Psoas muscle (tissue), 8 donors: Measurements from ENCODE around the gene PHAF1. TPM values are rescaled to one million over a fixed set of nuclear protein-coding genes. Genes with fewer than 3 reads are reported as not detected.

Experiments used
- ATAC-seq, 4 donors: fragments of 200-7000 bp; cut with Tn5 transposase; one replicate each; pipeline ENCODE4 v1.9.1; 2020; ENCODE audit warnings: moderate library complexity in 3 of 4, mild to moderate bottlenecking in 2 of 4
- DNase-seq, 2 donors: peaks; one replicate each; pipeline ENCODE4 v3.0.0-alpha.2; 2020
- H3K27ac ChIP-seq: fragments of 200-600 bp; one replicate; pipeline ENCODE4 v1.8.0; 2022
- H3K27me3 ChIP-seq, 3 donors: fragments of 200-600 bp in 1 of 3; one replicate each; pipeline versions ENCODE4 v1.6.1 to v1.8.0; 2013 to 2022; ENCODE audit warnings: low read length in 2 of 3, mild to moderate bottlenecking in 2 of 3, moderate library complexity in 1 of 3; ENCODE audit not compliant: insufficient read depth in 3 of 3
- H3K36me3 ChIP-seq, 2 donors: fragments of 200-600 bp in 1 of 2; one replicate each; pipeline versions ENCODE4 v1.6.1 to v1.8.0; 2013 to 2022; ENCODE audit warnings: low read depth in 1 of 2, mild to moderate bottlenecking in 1 of 2, moderate library complexity in 1 of 2; ENCODE audit not compliant: insufficient read depth in 1 of 2
- H3K4me1 ChIP-seq: fragments of 200-600 bp; one replicate; pipeline ENCODE4 v1.8.0; 2022
- H3K4me3 ChIP-seq: fragments of 200-600 bp; one replicate; pipeline ENCODE4 v1.8.0; 2022; ENCODE audit warnings: mild to moderate bottlenecking
- H3K9me3 ChIP-seq: fragments of 200-600 bp; one replicate; pipeline ENCODE4 v1.8.0; 2022
- CTCF ChIP-seq: fragments of 200-600 bp; IDR thresholded peaks from one replicate; pipeline ENCODE4 v1.8.0; 2022; ENCODE audit warnings: antibody characterized with exemption
- WGBS, 3 donors: extraction: QIAGEN DNeasy Blood & Tissue Kit; methylation state at CpG; one replicate each; pipeline versions ENCODE4 v1.1.6 to v1.1.7; 2013; 5-methylcytosine and 5-hydroxymethylcytosine counted together
- intact Hi-C, 2 donors: fragments of 100-400 bp; cut with DNase I; formaldehyde crosslinking; loops; one replicate each; pipeline versions ENCODE4 v1.11.0 to v1.14.2; 2022
- polyA plus RNA-seq, 3 donors: library from polyadenylated mRNA; stranded (reverse); fragments of 200-250 nt; gene quantifications; one replicate each; pipeline ENCODE4 v1.2.3, GENCODE V29; 2013
- total RNA-seq, 4 donors: library from RNA; stranded (reverse); fragmentation: NEBNext Ultra II Directional in 2 of 4; extraction: Animal tissue kit (Norgen Biotek cat#: 25700) in 2 of 4; gene quantifications; one replicate each; pipeline versions ENCODE4 v1.2.1 to v1.2.4, GENCODE V29; 2021 to 2023
- donor health status: healthy with polysubstance abuse.
- donor health status: DM: no; HTN: no; CAD: no; lungs with moderate emphysema.
- donor health status: Bipolar disorder and iron deficiency.
- donor health status: healthy.
- donor health status: DM: yes; HTN: yes; CAD: no.
- donor health status: DM: no; HTN: no; CAD: no.
- donor health status: DM: no; HTN: no; CAD: no.
- donor health status: DM: yes; HTN: yes; CAD: no.

PHAF1 gene
- total and polyA plus RNA-seq, 7 donors = 12.2 to 60.4 (median 15.4) TPM

- no peak for DNase-seq
- Histone ChIP-seq H3K27me3 (no peaks in the 10 kb centered on the region), H3K9me3 (no peaks in the 10 kb centered on the region), H3K4me3 (peak overlapping the region; percentile 73), H3K27ac (peak overlapping the region; percentile 97), H3K36me3 (peaks cover 0 to 30% of the 10 kb centered on the region in 2 donors), H3K4me1 (peaks cover 49% of the 10 kb centered on the region)
- TF ChIP-seq CTCF = no peak
- peak; percentile 9 to 37 (median 24) for ATAC-seq
- intact Hi-C loops = no loop called here
- 12 to 20% (median 19%) methylated on average over 13 to 14 of the region's 14 CpGs for WGBS, 3 donors
Observed at GRCh38 chr16:67170949-67171649, 61.4 kb downstream of the PHAF1 start.

- H3K27me3 ChIP-seq = no peaks in the 10 kb centered on the region
- ATAC-seq (no peak), DNase-seq (no peak)
- 71 to 83% (median 82%) methylated on average over 1 of the region's 1 CpG for whole genome bisulfite sequencing, 3 donors
- peaks cover 59% of the 10 kb centered on the region for H3K4me1 ChIP-seq
- TF ChIP-seq CTCF = no peak
- intact Hi-C loops = no loop called here
- no peaks in the 10 kb centered on the region for H3K9me3 ChIP-seq
- H3K27ac ChIP-seq = peak overlapping the region; percentile 97
- H3K36me3 ChIP-seq = peaks cover 0 to 15% of the 10 kb centered on the region in 2 donors
- peak overlapping the region; percentile 67 for H3K4me3 ChIP-seq
Observed at GRCh38 chr16:67173323-67173722, 63.6 kb downstream of the PHAF1 start.

- Histone ChIP-seq H3K27ac (peak overlapping the region; percentile 97), H3K9me3 (no peaks in the 10 kb centered on the region), H3K36me3 (peaks cover 0 to 12% of the 10 kb centered on the region in 2 donors), H3K27me3 (no peaks in the 10 kb centered on the region), H3K4me3 (peak overlapping the region; percentile 67), H3K4me1 (peaks cover 57% of the 10 kb centered on the region)
- intact Hi-C loops = no loop called here
- DNase-seq = peak; percentile 91 to 95
- peak; percentile 68 to 70 (median 68) for ATAC-seq
- 1 to 2% (median 1%) methylated on average over 41 to 71 of the region's 71 CpGs for WGBS, 3 donors
- peak; percentile 12 for TF ChIP-seq CTCF
Observed at GRCh38 chr16:67173808-67174705, 64.3 kb downstream of the PHAF1 start.

- Histone ChIP-seq H3K27ac (peak overlapping the region; percentile 97), H3K9me3 (no peaks in the 10 kb centered on the region), H3K4me1 (peaks cover 50% of the 10 kb centered on the region), H3K36me3 (peaks cover 0 to 10% of the 10 kb centered on the region in 2 donors), H3K4me3 (peak overlapping the region; percentile 67), H3K27me3 (no peaks in the 10 kb centered on the region)
- no peak for DNase-seq
- no peak for ATAC-seq
- intact Hi-C loops = no loop called here
- 46 to 49% (median 47%) methylated on average over 30 to 31 of the region's 31 CpGs for WGBS, 3 donors
- no peak for TF ChIP-seq CTCF
Observed at GRCh38 chr16:67174706-67175231, 65.0 kb downstream of the PHAF1 start.
